ENCODE measurements around the gene SNN.

SNN gene

GRCh38 chr16:11624636-11625607 lies 43.3 kb upstream of the SNN start:
- DNase-seq (ENCODE audit: insufficient read length, low spot score) (no peak), FAIRE-seq (no peak)
- TF ChIP-seq CTCF (IDR thresholded peaks at IDR 0.05; ENCODE audit: insufficient read depth, missing control alignments), result no peak

- FAIRE-seq (no peak), DNase-seq (ENCODE audit: insufficient read length, low spot score) (no peak)
- TF ChIP-seq CTCF (IDR thresholded peaks at IDR 0.05; ENCODE audit: insufficient read depth, missing control alignments), result no peak
Observed at GRCh38 chr16:11625769-11626168, 42.5 kb upstream of the SNN start.

GRCh38 chr16:11626657-11627291 lies 41.5 kb upstream of the SNN start:
- TF ChIP-seq CTCF (IDR thresholded peaks at IDR 0.05; ENCODE audit: insufficient read depth, missing control alignments), result no peak
- DNase-seq (ENCODE audit: insufficient read length, low spot score) (no peak), FAIRE-seq (no peak)

GRCh38 chr16:11627292-11627663 lies 41.0 kb upstream of the SNN start:
- no peak for FAIRE-seq
- no peak for DNase-seq (ENCODE audit: insufficient read length, low spot score)
- no peak for TF ChIP-seq CTCF (IDR thresholded peaks at IDR 0.05; ENCODE audit: insufficient read depth, missing control alignments)

- TF ChIP-seq CTCF (IDR thresholded peaks at IDR 0.05; ENCODE audit: insufficient read depth, missing control alignments), result no peak
- no peak for FAIRE-seq
- DNase-seq (ENCODE audit: insufficient read length, low spot score), result no peak
Observed at GRCh38 chr16:11627822-11628457, 40.3 kb upstream of the SNN start.

- DNase-seq (ENCODE audit: insufficient read length, low spot score) (no peak), FAIRE-seq (no peak)
Observed at GRCh38 chr16:11629071-11630030, 38.9 kb upstream of the SNN start.

More at GRCh38 chr16:11629071-11630030, 38.9 kb upstream of the SNN start:
- no peak for TF ChIP-seq CTCF (IDR thresholded peaks at IDR 0.05; ENCODE audit: insufficient read depth, missing control alignments)
